Measurements from ENCODE around the gene DCUN1D4.

DNA sequence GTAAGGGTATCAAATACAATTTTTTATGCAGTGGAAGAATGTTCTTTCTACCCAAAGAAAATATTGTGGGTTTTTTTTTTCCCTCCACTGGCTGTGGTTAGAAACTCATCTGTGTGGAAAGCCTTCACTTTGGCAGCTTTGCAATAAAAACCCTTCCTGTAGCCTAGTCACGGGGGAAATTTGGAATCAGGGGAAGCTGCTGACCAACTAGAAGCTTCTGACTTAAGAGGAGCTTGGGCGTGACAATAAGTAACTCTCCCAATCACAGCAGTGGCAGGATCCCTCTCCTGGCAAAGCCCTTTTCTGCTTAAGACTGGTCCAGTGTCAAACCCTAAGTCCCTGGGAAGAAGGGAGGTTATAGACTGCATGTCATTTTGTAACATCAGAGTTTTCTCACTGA is 89.3 kb downstream of the DCUN1D4 start:
- TF ChIP-seq EZH2 (IDR thresholded peaks at IDR 0.05; ENCODE audit: borderline replicate concordance) (no peak), EZH2phosphoT487 (IDR thresholded peaks at IDR 0.05; ENCODE audit: low read depth, severe bottlenecking, unreplicated experiment) (no peak)
- TF ChIP-seq, protein P1, sequence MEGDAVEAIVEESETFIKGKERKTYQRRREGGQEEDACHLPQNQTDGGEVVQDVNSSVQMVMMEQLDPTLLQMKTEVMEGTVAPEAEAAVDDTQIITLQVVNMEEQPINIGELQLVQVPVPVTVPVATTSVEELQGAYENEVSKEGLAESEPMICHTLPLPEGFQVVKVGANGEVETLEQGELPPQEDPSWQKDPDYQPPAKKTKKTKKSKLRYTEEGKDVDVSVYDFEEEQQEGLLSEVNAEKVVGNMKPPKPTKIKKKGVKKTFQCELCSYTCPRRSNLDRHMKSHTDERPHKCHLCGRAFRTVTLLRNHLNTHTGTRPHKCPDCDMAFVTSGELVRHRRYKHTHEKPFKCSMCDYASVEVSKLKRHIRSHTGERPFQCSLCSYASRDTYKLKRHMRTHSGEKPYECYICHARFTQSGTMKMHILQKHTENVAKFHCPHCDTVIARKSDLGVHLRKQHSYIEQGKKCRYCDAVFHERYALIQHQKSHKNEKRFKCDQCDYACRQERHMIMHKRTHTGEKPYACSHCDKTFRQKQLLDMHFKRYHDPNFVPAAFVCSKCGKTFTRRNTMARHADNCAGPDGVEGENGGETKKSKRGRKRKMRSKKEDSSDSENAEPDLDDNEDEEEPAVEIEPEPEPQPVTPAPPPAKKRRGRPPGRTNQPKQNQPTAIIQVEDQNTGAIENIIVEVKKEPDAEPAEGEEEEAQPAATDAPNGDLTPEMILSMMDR (IDR thresholded peaks at IDR 0.05; ENCODE audit: poor library complexity), result no peak

All from hepatocyte (in vitro differentiated cells).